GM12878 (cell line): ENCODE results near the gene AMBP. TPM values are rescaled to one million over a fixed set of nuclear protein-coding genes. Genes with fewer than 3 reads are reported as not detected.

Experiments used
- ATAC-seq: fragments of 200-7000 bp; cut with Tn5 transposase; 3 replicates; pipeline ENCODE4 v1.9.1; 2020; ENCODE audit warnings: mild to moderate bottlenecking, moderate library complexity
- BruUV-seq: library from RNA; stranded (reverse); fragments of 400-500 nt; replicated peaks from 2 replicates; lab custom pipeline; 2021; lab: Mats Ljungman, UMichigan
- CTCF ChIA-PET: fragments of 300-600 bp; sonication (Branson Sonifier 250); formaldehyde crosslinking; extraction: SDS; loops from one replicate; lab custom pipeline; 2021; ENCODE audit warnings: inconsistent platforms; lab: Yijun Ruan, JAX
- POLR2A ChIA-PET: fragments of 350-600 bp; formaldehyde crosslinking; extraction: SDS; loops from one replicate; lab custom pipeline; 2021; ENCODE audit warnings: inconsistent platforms; lab: Charles Lee
- RAD21 ChIA-PET: fragments of 300-600 bp; sonication (Branson Sonifier 250); formaldehyde crosslinking; loops from one replicate; lab custom pipeline; 2023; ENCODE audit warnings: antibody characterized with exemption; ENCODE audit not compliant: unreplicated experiment; lab: Charles Lee
- SMC1A ChIA-PET: fragments of 300-600 bp; sonication (Branson Sonifier 250); formaldehyde crosslinking; loops from one replicate; lab custom pipeline; 2023; ENCODE audit not compliant: unreplicated experiment, uncharacterized antibody; lab: Charles Lee
- DNase-seq: peaks from one replicate; pipeline ENCODE4 v3.0.0-alpha.2; 2011; ENCODE audit warnings: low read depth, low spot score
- FAIRE-seq: peaks from 3 replicates; lab custom pipeline; 2011; peaks lifted over from hg19 to GRCh38; lab: Jason Lieb, UNC
- H2AFZ ChIP-seq: 2 replicates; pipeline ENCODE4 v1.6.0; 2011; ENCODE audit warnings: low read depth, low read length, control low read depth; ENCODE audit not compliant: control insufficient read depth
- H3K27ac ChIP-seq: 2 replicates; pipeline ENCODE4 v1.5.1; 2011; ENCODE audit warnings: control low read depth; ENCODE audit not compliant: control insufficient read depth, insufficient read depth
- H3K27me3 ChIP-seq, 2 experiments: replicated peaks in 1 of 2; 2 replicates each; pipeline versions ENCODE4 v1.6.0 to v1.6.1; 2011; ENCODE audit warnings: low read length in 1 of 2; ENCODE audit not compliant: control insufficient read depth in 2 of 2, insufficient read depth in 2 of 2
- H3K36me3 ChIP-seq, 2 experiments: 2 replicates each; pipeline ENCODE4 v1.5.1; 2011; ENCODE audit warnings: low read length in 1 of 2; ENCODE audit not compliant: control insufficient read depth in 2 of 2, insufficient read depth in 2 of 2
- H3K4me1 ChIP-seq: 2 replicates; pipeline ENCODE4 v1.6.1; 2011; ENCODE audit warnings: mild to moderate bottlenecking, low read length, moderate library complexity, mixed read lengths; ENCODE audit not compliant: control insufficient read depth, insufficient read depth
- H3K4me2 ChIP-seq: 2 replicates; pipeline ENCODE4 v1.6.0; 2011; ENCODE audit warnings: control low read depth; ENCODE audit not compliant: control insufficient read depth, insufficient read depth
- H3K4me3 ChIP-seq: fragments of 200-600 bp; sonication (generic); 2 replicates; pipeline ENCODE4 v1.5.1; 2016
- H3K79me2 ChIP-seq: 2 replicates; pipeline ENCODE4 v1.6.0; 2011; ENCODE audit warnings: low read length; ENCODE audit not compliant: control insufficient read depth, insufficient read depth
- H3K9ac ChIP-seq: 2 replicates; pipeline ENCODE4 v1.8.0; 2011; ENCODE audit warnings: low read length, control low read depth, mixed read lengths; ENCODE audit not compliant: control insufficient read depth, insufficient read depth
- H3K9me3 ChIP-seq: replicated peaks from 3 replicates; pipeline ENCODE4 v1.5.1; 2011; ENCODE audit warnings: mild to moderate bottlenecking, low read length; ENCODE audit not compliant: control insufficient read depth, insufficient read depth
- H4K20me1 ChIP-seq: 2 replicates; pipeline ENCODE4 v1.6.0; 2011; ENCODE audit not compliant: control insufficient read depth, insufficient read depth
- BCL11A ChIP-seq: IDR thresholded peaks from 2 replicates; pipeline ENCODE4 v1.6.1; 2011; ENCODE audit warnings: low read depth, low read length
- BHLHE40 ChIP-seq, 2 experiments: fragments of 450-650 bp in 1 of 2; IDR thresholded peaks; 2 replicates each; pipeline ENCODE4 v1.6.1; 2011 to 2017; ENCODE audit warnings: low read depth in 2 of 2, borderline replicate concordance in 1 of 2, improper control_type of control experiment in 1 of 2, low read length in 1 of 2, mild to moderate bottlenecking in 1 of 2
- CHD1 ChIP-seq: IDR thresholded peaks from 2 replicates; pipeline ENCODE4 v1.6.1; 2012; ENCODE audit warnings: low read depth, low read length, improper control_type of control experiment
- MTA2 ChIP-seq: fragments of 450-650 bp; IDR thresholded peaks from 2 replicates; pipeline ENCODE4 v1.6.1; 2016; ENCODE audit warnings: low read depth, mild to moderate bottlenecking, moderate library complexity
- NFIC ChIP-seq: IDR thresholded peaks from 2 replicates; pipeline ENCODE4 v1.6.1; 2012; ENCODE audit warnings: low read depth, mild to moderate bottlenecking, inconsistent platforms, low read length, moderate library complexity
- NFYA ChIP-seq: IDR thresholded peaks from 2 replicates; pipeline ENCODE4 v1.6.1; 2011; ENCODE audit warnings: low read depth, mild to moderate bottlenecking, low read length, improper control_type of control experiment, borderline replicate concordance
- NRF1 ChIP-seq: conservative IDR thresholded peaks from 2 replicates; pipeline ENCODE4 v1.6.1; 2011; ENCODE audit warnings: mild to moderate bottlenecking, low read depth, low read length, improper control_type of control experiment
- SMC3 ChIP-seq: IDR thresholded peaks from 2 replicates; pipeline ENCODE4 v1.6.1; 2011; ENCODE audit warnings: low read length, improper control_type of control experiment, borderline replicate concordance
- SPI1 ChIP-seq: IDR thresholded peaks from 2 replicates; pipeline ENCODE4 v1.6.1; 2011; ENCODE audit warnings: low read depth, mild to moderate bottlenecking, low read length, moderate library complexity, borderline replicate concordance; ENCODE audit not compliant: insufficient read depth
- WGBS: methylation state at CpG from one replicate; pipeline ENCODE4 v1.1.6; 2016; ENCODE audit warnings: low lambda C conversion rate; ENCODE audit not compliant: insufficient replicate concordance, insufficient coverage; ENCODE audit errors: missing lambda C conversion rate; 5-methylcytosine and 5-hydroxymethylcytosine counted together
- in situ Hi-C: fragments of 300-500 bp; cut with MboI; formaldehyde crosslinking; loops from 9 replicates; pipeline ENCODE4 v1.14.3; 2018; ENCODE audit warnings: mixed read lengths
- intact Hi-C: fragments of 100-400 bp; cut with micrococcal nuclease; formaldehyde crosslinking; loops from one replicate; pipeline ENCODE4 v1.14.2; 2022; ENCODE audit not compliant: unreplicated experiment
- polyA plus RNA-seq, 11 experiments: library from polyadenylated mRNA; depleted of rRNA in 4 of 11; unstranded in 6 of 11; stranded (reverse) in 5 of 11; fragments of >200 nt; fragmentation: Nextera tagmentation in 4 of 11; fragmentation: Illumina TruSeq in 1 of 11; extraction: Ambion mirVana in 4 of 11; extraction: Trizol in 1 of 11; gene quantifications; 1 replicate in 1 of 11; 2 replicates in 10 of 11; pipeline versions ENCODE4 v1.2.1 to v1.2.3, GENCODE V29; 2011 to 2016; ENCODE audit warnings: inconsistent platforms in 2 of 11, missing spikeins in 2 of 11, low read depth in 1 of 11
- total RNA-seq, 4 experiments: library from RNA; depleted of rRNA in 3 of 4; stranded (reverse); fragments of >200 nt in 3 of 4; fragmentation: Illumina TruSeq in 1 of 4; extraction: Trizol in 1 of 4; gene quantifications; 2 replicates each; pipeline versions ENCODE4 v1.2.1 to v1.2.3, GENCODE V29; 2013 to 2021
- TF ChIP-seq, protein P1 (sequence below): IDR thresholded peaks from 2 replicates; pipeline ENCODE4 v1.6.1; 2012; ENCODE audit warnings: mild to moderate bottlenecking, low read depth, low read length

The AMBP gene
- total and polyA plus RNA-seq, 10 of the 15 experiments (the other 5 are each of a cell fraction or from before 2014, with no cell fraction given), result 0.11 to 2.3 (median 0.18) TPM; not detected in 7

GRCh38 chr9:114051281-114051680, 26.8 kb downstream of the AMBP start:
- DNase-seq (no peak), FAIRE-seq (no peak), ATAC-seq (no peak)
- no TSS peak for BruUV-seq
- H3K36me3 ChIP-seq, result no peaks in the 10 kb centered on the region
- no peak overlapping the region for H3K4me2 ChIP-seq
- H3K9ac ChIP-seq, result no peak overlapping the region
- ChIA-PET SMC1A (no interaction called here), CTCF (no interaction called here), RAD21 (no interaction called here), POLR2A (no interaction called here)
- H3K27ac ChIP-seq, result no peak overlapping the region
- H4K20me1 ChIP-seq, result no peaks in the 10 kb centered on the region
- no peak for TF ChIP-seq NFYA
- no peak for TF ChIP-seq SMC3
- no peak for TF ChIP-seq BCL11A
- TF ChIP-seq BHLHE40 (IDR thresholded peaks at IDR 0.05; ENCODE audit: borderline replicate concordance in 1 of 2, low read depth in 2 of 2, low read length in 1 of 2), result no peak
- no peak for TF ChIP-seq MTA2
- TF ChIP-seq NFIC, result no peak
- no peak for TF ChIP-seq SPI1
- no peak for TF ChIP-seq NRF1
- TF ChIP-seq, protein P1, sequence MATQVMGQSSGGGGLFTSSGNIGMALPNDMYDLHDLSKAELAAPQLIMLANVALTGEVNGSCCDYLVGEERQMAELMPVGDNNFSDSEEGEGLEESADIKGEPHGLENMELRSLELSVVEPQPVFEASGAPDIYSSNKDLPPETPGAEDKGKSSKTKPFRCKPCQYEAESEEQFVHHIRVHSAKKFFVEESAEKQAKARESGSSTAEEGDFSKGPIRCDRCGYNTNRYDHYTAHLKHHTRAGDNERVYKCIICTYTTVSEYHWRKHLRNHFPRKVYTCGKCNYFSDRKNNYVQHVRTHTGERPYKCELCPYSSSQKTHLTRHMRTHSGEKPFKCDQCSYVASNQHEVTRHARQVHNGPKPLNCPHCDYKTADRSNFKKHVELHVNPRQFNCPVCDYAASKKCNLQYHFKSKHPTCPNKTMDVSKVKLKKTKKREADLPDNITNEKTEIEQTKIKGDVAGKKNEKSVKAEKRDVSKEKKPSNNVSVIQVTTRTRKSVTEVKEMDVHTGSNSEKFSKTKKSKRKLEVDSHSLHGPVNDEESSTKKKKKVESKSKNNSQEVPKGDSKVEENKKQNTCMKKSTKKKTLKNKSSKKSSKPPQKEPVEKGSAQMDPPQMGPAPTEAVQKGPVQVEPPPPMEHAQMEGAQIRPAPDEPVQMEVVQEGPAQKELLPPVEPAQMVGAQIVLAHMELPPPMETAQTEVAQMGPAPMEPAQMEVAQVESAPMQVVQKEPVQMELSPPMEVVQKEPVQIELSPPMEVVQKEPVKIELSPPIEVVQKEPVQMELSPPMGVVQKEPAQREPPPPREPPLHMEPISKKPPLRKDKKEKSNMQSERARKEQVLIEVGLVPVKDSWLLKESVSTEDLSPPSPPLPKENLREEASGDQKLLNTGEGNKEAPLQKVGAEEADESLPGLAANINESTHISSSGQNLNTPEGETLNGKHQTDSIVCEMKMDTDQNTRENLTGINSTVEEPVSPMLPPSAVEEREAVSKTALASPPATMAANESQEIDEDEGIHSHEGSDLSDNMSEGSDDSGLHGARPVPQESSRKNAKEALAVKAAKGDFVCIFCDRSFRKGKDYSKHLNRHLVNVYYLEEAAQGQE, result no peak
- TF ChIP-seq CHD1, result no peak
- H2AFZ ChIP-seq, result no peak overlapping the region
- no peaks in the 10 kb centered on the region for H3K4me1 ChIP-seq
- intact Hi-C loops (no loop called here), in situ Hi-C loops (no loop called here)
- WGBS, result 28% methylated on average over 15 of the region's 15 CpGs
- H3K4me3 ChIP-seq, result no peak overlapping the region
- peaks cover 0 to 4% of the 10 kb centered on the region in 2 experiments; a peak in 1 of 4 replicates for H3K27me3 ChIP-seq
- H3K79me2 ChIP-seq, result no peaks in the 10 kb centered on the region
- H3K9me3 ChIP-seq, result no peaks in the 10 kb centered on the region
